ENCODE measurements around the gene UBXN10.

The UBXN10 gene

DNA sequence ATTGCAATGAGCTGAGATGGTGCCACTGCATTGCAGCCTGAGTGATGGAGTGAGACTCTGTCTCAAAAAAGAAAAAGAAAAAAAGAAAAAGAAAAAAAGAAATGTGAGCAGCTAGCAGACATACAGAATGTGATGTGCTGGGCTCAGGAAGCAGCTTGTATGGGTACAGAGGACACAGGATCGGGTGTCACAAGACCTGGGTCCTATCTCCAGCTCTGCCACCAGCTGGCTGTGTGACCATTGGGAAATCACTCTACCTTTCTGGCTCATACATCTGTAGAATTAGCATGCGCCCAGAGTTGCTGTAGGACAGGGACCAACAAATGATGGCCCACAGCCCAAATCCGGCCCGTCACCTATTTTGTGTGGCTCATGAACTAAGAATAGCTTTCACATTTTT lies 3.8 kb downstream of the UBXN10 start:
- no peak overlapping the region for H3K27ac ChIP-seq
- no peak for TF ChIP-seq ZFX (IDR thresholded peaks at IDR 0.05)
- no peak for TF ChIP-seq CTCF (conservative IDR thresholded peaks at IDR 0.05)

DNA sequence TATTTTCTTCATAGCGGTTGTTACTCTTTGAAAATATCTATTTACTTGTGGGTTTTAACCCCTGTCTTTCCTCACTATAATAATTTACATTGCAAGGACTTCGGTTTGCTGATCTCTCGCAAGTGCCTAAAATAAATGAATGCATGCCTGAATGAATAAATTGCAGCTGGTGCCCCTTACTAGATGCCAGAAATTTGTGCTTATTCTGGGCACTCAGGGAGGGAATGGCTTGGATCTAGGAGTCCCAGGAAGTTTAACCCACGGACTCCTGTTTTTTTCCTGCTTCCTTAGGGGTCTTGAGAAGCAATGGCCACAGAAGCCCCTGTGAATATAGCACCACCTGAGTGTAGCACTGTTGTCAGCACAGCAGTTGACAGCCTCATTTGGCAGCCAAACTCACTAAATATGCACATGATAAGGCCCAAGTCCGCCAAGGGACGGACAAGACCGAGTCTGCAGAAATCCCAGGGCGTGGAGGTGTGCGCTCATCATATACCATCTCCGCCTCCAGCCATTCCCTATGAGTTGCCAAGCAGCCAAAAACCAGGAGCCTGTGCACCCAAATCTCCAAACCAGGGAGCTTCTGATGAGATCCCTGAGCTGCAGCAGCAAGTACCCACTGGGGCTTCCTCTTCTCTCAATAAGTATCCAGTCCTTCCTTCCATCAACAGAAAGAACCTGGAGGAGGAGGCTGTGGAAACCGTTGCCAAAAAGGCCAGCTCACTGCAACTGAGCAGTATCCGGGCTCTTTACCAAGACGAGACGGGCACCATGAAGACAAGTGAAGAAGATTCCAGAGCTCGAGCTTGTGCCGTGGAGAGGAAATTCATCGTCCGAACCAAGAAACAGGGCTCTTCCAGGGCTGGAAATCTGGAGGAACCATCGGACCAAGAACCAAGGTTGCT lies 4.6 kb downstream of the UBXN10 start:
- TF ChIP-seq CTCF (conservative IDR thresholded peaks at IDR 0.05), result no peak
- no peak for TF ChIP-seq ZFX (IDR thresholded peaks at IDR 0.05)

GRCh38 chr1:20191266-20191825 lies 5.5 kb downstream of the UBXN10 start:
- no peak overlapping the region for H3K27ac ChIP-seq
- TF ChIP-seq ZFX (IDR thresholded peaks at IDR 0.05), result no peak
- TF ChIP-seq CTCF (conservative IDR thresholded peaks at IDR 0.05), result no peak

More for the DNA sequence above, 4.6 kb downstream of the UBXN10 start:
- no peak overlapping the region for H3K27ac ChIP-seq

DNA sequence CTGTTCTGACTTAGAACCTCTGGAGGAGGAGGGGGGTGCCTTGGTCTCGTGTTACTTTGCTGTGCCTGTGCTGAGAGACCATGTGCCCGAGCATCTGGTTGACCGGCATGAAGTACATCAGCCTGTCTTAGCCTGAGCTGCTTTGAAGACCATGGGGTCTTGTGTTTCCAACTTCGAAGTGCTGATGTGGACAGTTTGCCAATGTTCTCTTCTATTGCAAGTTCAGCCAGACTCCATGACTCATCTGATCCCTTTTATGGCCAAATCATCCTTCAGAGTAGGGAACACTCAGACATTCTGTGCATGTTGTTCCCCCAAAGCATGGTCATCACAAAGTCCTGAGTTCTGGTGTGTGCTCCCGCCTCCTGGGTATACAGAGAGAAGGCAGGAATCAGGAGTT lies 6.5 kb downstream of the UBXN10 start:
- TF ChIP-seq ZFX (IDR thresholded peaks at IDR 0.05) (no peak), CTCF (conservative IDR thresholded peaks at IDR 0.05) (no peak)
- no peak overlapping the region for H3K27ac ChIP-seq

DNA sequence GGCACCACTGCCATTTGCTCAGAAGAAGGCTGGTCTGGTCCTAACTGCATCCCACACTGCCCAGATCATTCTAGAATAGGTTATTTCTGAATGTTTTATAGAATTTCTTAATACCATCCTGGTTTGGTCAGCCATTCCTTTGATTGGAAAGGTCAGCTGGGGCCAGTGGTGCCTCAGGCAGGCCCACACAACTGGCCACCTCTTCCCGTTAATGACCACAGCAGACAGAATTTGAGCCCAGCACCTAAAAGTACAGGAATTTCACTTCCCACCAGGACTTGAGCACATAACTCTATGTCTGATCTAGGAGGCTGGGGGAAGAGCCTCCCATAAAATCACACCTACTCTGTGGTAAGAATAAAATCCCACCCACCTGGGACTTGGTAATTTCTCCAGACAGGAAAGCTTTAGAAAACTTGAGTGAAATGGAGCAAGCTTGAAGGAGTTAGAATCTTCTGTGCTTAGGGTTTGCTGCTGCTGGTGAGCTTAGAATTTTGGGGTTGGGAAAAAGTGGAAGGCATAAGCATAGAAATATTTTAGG lies 7.0 kb downstream of the UBXN10 start:
- TF ChIP-seq CTCF (conservative IDR thresholded peaks at IDR 0.05), result no peak
- TF ChIP-seq ZFX (IDR thresholded peaks at IDR 0.05), result no peak
- H3K27ac ChIP-seq, result no peak overlapping the region

DNA sequence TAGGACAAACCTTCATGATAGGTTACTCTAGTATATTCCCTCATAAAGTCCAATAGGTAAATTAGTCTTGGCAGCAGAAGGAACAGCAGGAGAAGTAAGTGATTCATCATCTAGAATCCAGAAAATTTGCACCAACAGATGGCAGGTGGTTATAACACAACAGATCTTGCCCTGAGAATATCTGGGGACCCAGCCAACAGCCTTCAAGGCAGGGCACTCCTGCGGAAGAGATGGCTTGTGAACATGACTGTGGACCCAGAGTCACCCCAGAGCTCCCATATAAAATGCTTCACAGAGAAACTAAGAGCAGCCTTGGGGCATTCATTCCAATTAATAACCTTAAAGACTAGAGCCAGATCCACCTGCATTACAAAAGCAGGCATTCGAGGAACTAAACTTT lies 8.3 kb downstream of the UBXN10 start:
- TF ChIP-seq CTCF (conservative IDR thresholded peaks at IDR 0.05), result no peak
- H3K27ac ChIP-seq, result no peak overlapping the region
